Cerebellar nuclear complex (tissue), 1 donor: ENCODE data around the gene TIMM10B.

Experiments used
- DNase-seq, 2 experiments: peaks; one replicate each; lab custom pipeline; 2025; lab: John Stamatoyannopoulos, UW

Gene TIMM10B

DNA sequence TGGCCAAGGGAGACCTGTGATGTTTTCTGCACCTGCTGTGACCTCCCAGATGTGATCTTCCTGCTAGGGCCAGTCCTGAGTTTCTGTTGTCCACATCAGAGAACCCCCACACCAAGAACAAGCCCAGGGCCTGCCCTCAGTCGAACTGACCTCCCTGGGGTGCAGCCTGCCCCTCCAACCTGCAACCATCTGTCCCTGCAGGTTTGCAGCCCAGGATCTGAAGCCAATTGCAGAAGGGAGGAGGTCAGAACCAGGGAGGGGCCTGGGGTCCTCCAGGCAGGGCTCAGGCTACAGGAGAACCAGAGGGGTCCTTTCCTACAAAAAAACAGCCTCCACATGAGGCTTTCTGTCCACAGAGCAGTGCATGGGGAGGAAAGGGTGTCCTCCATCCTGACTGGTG is 8.4 kb upstream of the TIMM10B start:
- DNase-seq, result no peak

DNA sequence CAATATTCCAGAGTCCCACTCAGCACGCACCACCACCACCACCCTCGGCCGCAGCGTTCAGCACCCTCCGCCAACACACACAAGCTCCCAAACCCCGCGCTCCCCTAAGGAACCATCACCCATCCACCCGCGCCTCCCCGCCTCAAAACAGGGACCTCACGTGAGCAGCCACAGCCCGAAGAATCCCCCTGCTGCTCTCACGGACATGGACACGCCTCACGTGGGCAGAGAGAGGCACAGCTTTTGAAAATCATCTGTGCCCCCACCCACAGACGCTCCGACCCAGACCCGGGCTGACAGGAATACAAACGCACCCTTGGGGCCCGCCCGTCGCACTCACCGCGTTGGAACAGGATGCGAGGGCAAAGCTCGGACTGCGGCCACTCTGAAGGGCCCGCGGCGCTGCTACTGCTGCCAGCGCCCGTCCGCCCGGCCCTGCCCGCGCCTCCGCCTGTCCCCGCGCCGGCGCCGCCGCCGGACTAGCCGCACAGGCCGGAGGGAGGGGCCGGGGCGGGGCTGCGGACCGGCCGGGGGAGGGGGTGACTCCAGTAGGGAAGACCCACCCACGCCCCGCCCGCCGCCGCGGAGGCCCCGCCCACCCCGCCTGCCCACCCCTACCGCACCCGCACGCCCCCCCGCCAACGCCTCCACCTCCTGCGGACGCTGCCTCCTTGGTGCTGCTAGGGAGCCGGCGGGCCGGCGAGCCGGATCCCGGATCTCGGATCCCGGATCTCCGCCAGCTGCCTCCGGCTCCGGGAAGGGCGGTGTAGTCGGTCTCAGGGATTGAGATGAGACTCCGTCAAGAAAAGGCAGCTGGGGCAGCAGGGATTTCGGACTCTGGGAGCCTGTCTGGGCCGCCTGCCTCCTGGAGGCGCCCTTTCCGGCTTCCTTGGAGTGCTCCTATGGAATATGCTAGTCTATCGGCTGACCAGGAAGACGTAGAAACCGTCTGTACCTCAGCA is 7.6 kb upstream of the TIMM10B start, which contains the start of gene TRIM3:
Gene TRIM3, minus strand, starts transcription at position 491 of the 962 bp plus-strand sequence. CDS start 8,246 bp downstream, outside the sequence.
- peak; percentile 16 to 71 for DNase-seq

DNA sequence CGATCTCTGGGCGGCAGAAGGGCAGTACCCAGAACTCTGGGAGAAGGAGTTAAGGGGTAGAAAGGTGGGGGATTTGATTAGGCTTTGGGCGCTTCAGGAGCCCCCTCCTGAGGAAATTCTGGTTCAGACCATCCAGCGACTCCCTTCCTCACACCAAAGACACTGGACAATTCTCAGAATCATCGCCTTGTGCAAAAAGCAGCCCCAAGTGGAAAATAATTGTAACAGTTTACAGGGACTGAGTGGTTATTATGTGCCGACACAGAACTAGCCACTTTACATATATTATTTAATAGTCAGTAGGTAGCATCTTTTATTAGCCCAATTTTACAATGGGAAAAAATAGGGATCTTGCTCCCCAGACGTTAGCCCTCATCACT is 6.9 kb upstream of the TIMM10B start:
- DNase-seq, result no peak

DNA sequence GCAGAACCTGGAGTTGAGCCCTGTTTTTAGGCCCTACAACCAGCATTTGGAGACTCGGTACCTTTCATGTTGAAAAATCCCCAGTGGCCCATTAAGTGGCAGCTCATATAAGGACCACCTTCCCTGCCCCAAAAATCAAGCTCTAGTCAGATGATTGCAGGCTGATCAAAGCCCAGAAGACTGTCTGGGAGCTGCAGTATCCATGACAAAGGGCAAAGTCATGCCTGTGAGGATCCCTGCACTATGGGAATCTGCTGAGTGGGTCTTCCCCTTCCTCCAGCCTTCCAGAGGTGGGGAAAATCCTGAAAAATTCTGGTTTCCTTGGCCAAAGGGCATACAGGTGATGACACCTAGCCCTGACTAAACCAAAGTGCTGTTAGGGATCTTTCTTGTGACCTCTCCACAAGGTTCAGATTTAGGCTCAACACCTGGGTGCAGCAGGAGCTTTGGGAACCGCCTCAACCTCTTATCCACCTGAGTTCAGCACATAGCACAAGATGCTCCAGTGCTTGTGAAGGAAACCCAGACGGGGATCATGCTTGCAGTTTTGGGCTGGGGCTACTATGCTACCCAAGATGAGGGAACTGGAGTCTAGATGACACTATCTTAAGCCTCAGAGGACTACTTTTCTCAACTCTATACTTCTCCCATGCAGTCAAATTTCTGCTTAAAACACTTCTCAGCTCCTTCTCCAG is 6.3 kb upstream of the TIMM10B start:
- no peak for DNase-seq

DNA sequence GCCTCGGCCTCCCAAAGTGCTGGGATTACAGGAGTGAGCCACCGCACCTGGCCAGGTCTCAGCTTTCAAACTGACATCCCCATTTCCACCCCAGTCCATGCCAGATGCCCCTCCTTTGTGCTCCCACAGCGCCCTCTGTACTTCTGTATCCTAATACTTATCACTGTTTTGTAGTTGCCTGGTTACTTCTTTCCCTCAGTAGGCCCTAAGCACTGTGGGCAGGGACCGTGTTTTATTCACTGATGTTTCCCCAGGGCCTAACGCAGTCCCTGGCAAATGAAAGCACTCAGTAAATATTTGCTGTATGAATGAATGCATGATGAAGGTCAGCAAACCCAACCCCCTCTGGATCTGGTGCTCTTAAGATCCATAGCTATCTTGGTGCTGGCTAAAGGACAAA is 5.4 kb upstream of the TIMM10B start:
- DNase-seq, result no peak

DNA sequence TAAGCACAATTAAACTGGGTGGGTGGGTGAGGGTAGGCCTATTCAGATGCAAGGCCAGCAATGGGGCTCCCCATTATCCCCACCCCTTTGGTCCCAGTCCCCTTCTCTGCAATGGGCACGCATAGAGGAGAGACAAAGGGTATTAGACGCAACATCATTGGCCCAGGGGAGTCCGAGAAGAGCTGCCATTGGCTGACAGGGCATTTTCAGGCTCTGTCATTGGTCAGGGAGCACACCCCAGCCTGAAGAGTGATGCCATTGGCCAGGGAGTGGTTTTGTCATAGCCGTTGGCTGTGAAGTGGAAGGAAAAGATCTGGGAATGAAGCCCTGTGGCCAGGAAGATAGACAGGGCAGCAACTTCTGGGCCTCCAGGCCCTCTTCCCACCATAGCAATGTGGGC is 4.7 kb upstream of the TIMM10B start:
- DNase-seq, result no peak

DNA sequence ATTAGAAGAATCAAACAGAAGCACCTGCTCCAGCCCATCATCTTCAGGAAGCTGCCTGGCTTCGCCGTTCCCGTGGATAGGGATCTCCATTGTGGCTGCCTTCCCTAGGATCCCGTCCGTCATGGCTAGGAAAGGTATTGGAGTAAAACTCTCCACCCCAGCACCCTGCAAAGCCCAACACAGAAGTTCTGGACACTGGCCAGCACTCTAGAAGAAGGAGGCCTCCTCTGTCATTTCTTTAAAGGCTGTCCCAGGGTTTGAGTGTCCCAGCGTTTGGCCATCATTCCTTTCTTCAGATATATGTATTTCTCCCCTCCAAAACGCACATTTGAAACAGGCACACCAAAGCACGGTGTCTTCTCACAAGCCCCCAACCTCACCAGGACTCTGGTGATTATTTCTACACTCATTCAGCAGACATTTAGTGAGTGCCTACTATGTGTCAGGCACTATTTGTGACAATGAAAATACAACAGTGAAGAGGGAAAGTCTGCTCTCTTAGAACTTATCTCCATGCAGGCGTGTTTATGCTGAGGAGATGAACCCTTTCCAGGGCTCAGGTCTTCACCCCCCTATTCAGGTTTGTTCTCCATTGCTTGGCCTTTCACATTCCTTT is 894 bp upstream of the TIMM10B start:
- DNase-seq, result no peak

DNA sequence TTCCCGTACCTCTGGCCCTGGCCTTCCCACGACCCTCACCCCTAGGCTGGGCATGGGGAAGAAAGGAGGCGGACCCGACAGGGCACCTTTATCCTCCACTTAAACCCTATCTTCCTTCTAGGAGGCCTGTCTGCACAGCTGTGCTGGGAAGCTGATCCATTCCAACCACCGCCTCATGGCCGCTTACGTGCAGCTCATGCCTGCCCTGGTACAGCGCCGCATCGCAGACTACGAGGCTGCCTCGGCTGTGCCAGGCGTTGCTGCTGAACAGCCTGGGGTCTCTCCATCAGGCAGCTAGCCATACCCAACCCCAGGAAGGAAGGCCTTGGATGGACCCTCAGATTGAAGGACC is 599 bp downstream of the TIMM10B start:
- no peak for DNase-seq

DNA sequence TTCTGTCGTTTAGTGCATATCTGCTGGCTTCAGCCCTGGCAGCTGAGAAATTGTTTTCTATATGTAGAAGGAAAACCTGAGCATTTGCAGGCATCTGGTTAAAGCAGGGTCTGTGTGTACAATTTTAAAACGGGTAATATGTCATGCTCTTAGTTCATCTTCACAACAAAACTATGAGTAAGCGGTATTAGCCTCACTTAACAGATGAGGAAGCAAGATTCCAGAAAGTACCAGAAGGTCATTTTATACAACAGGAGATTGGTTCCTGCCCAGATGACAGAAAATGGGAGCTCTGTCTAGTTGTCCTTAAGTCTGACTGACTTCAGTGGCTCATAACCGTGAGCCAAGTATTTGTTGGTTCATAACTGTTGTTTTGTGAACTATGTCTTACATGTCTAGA is 1.1 kb downstream of the TIMM10B start:
- no peak for DNase-seq

DNA sequence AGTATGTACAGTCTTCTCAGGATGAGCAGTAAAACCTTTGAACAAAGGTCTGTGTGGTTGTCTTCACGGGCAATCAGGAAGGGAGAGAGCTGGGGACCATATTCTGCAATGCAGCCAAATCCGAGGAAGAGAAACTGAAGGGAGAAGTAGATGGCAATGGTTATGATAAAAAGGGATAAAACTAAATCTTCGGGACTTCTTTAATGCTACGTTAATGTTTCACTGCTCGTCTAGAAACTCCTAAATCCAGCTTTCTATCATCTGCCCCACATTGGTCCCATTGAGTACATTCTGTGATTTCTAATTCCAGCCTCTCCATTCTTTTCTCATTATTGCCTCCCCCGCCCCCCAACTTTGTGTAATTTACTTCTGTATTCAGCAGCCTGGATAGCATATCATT is 1.7 kb downstream of the TIMM10B start:
- DNase-seq, result no peak

DNA sequence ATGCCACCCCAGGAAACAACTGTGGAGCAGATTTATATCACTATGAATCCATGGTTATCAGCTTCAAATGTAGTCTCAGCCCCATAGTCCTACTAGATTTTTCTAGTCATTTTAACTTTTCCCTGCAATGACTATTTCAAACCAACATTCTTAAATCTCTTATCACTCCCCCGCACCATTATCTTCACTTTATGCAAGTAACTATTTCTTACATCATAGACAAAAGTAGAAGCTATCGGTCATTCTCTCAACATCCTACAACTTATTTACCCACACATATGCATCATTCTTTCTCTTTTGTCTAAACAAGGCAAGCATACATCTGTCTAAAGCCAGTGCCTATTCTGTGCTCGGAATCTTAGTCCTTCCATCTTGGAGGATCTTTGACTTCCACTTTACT is 4.4 kb downstream of the TIMM10B start:
- DNase-seq, result no peak

DNA sequence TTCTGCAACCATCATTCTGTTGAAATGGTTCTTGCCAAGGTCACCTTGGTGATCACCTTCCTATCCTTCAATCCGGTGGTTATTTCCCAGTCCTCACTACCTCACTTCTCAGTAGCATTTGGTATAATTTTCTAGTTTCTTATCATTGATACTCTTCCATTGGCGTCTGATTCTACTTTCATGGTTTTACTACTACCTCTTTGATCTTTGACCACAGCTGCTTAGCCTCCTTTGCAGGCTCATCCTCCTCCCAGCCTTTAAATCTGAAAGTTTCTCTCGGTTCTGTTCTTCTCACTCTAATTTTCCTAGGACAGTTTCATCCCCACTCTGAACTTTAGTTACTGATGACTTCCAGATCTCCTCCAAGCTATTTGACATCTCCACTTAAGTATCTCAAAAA is 5.0 kb downstream of the TIMM10B start:
- DNase-seq, result no peak

DNA sequence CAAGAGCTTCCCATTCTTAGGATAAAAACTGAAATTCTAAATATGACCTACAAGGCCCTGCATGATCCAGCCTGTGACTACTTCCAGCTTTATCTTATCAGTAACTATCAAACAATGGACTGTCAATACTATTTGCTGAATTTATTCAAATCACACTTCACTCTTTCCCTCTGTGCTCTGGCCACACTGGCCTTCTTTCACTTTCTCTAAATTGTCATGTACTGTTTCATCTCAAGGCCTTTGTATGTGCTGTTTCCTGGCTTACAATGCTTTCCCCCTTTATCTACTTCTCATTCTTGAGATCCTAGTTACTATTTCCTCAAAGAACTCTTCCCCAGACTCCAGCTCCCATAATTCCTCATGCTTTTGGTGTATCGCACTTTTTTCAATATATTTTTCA is 5.6 kb downstream of the TIMM10B start:
- no peak for DNase-seq

DNA sequence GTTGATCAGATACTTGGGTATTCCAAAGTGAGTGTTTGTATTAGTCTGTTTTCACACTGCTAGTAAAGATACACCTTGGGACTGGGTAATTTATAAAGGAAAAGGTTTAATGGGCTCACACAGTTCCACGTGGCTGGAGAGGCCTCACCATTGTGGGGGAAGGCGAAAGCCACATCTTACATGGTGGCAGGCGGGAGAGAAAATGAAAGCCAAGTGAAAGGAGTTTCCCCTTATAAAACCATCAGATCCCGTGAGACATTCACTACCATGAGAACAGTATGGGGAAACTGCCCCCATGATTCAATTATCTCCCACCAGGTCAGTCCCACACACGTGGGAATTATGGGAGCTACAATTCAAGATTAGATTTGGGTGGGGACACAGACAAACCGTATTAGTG is 7.0 kb downstream of the TIMM10B start:
- no peak for DNase-seq

DNA sequence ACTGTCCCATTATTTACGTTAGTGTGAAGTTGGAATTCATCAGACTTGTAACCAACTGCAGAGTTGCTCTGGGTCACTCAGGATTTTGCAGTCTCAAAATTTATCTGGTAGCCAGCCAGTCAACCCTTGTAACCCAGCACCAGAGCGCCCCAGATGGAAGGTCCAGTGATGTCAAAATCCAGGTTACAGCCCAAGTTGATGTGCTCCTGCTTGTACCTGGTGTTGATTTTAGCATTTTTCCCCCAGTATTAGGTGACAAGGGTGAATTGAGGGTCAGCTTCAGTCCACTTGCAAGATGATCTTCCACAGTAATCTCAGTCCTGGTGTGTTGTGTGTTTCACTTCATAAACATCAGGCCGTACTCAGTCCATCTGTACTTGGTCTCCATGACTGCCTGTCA is 7.5 kb downstream of the TIMM10B start:
- no peak for DNase-seq

DNA sequence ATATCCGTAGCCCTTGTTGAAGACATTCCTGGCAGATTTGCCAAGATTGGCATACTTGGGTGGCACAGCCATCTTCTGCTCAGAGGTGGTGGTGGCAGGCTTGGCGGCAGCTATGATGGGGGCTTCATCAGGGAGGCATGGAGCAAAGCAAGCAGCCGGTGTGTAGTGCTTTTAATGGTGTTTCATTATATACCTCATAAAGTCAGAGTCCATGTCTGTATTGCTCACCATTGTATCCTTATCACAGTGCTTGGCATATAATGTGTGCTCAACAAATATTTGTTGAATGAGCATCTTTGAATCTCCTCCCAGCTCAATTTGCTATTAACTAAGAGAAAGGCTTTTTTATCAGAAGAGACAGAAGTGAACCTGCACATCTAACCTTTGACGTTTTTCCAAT is 8.0 kb downstream of the TIMM10B start:
- DNase-seq, result no peak

DNA sequence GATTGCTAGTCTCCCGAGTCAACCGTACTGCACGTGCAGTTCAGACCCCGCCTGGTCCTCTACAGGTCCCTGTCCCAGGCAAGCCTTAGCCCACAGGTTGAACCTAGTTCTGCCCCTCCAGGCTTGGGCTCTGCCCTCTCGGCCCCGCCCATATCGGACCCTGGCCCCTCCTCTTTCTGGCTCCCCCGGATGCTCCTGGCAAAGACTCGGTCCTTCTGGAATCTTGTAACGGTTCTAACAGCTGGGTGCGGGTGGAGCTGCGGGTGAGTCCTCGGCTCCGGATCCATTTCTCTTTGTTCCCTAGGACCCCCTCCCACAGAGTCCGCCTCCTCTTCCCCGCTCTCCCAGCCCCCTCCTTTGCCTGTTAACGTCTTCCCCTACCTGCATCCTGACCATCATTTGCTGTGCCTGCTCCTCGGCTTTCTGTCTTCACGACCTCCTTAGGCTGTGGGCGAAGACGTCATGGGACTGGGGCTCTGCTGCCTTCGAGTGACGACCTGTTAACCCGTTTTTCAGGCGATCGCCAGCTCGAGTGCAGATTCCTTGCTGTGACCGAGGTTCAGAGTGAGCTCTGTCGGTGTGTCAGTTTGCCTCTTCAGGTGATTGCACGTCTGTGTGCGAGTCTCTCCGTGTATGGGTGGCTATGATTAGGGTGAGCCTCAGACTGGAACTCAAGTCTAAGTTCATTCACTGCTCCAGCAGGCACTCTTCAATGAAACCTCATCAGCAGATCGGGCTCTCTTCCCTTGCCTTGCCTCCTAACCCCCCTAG is 16.0 kb downstream of the TIMM10B start, which contains the start of gene DNHD1:
Gene DNHD1, plus strand, starts transcription at position 212 of the 771 bp plus-strand sequence. CDS start 936 bp downstream, outside the sequence.
- no peak for DNase-seq

DNA sequence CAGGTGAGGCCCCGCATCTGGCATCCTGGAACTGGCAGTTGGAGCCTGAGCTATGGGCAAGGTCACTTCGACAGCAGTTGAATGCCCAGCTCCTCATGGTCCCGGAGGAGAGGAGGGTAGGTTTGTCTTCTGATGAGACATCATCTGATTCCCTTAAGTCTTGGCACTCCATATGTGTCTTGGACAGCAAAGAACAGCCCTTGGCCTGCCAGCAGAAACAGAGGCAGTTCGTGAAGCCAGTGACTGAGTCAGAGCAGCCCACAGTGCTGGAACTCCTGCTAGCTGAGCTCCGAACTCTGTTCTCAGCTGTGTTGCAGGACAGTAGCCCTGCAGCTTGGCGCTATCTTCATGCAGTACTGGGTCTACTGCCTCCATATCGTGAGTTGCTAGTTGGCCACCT is 16.8 kb downstream of the TIMM10B start:
- no peak for DNase-seq

DNA sequence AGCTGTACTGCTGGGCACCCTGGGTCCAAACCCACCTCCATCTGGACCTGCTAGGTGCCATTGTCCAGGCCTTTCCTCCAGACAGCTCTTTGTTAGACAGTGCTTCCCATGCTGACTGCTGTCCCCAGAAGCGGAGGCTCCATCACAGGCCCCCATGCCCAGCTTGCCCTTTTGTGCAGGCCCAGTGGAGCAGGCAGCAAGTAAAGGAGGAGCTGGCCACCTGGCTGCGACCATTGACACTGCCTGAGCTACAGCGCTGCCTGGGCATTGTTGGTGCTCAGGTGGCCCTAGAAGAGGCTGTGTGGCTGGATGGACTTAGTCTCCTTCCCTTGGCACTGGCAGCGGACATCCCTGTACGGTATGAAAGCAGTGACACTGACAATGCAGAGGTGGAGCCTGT is 17.2 kb downstream of the TIMM10B start:
- no peak for DNase-seq

DNA sequence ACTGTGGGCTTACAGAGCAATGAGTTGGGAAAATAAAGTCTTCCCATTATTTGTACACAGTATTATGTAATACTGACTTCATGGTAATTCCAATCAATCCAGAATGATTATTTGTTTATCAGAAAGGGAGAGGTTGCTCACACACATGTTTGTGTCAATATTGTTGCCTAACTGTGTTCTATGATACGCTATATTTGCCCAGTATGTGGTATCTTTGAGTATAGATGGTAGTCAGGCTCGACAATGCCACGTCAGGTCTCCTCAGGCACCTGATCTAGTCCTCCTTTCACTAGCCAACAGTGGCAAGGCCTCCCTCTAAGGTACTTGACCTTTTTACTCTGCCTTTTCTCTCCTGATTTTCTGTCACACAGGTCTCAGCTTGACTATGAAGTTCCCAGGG is 21.1 kb downstream of the TIMM10B start:
- DNase-seq, result no peak

DNA sequence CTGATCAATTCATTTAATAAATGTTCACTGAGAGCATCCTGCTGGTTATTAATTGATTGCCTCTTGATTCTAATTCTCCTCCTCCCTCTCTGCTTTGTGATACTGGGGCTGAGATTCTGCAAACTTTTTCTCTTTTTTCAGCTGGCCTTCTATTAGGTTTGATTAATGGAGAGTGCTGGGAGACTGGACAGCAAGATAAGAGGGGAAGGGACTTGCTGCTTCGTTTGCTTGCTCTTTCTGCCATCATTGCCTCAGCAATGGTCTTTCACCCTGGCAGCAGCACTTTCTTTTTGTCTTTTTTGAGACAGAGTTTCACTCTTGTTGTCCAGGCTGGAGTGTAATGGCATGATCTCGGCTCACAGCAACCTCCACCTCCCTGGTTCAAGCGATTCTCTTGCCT is 22.9 kb downstream of the TIMM10B start:
- no peak for DNase-seq
